Activated CD4-positive, alpha-beta memory T cell treated with anti-CD3 and anti-CD28 coated beads for 36 hours (primary cell): ENCODE measurements around the gene ATXN7. TPM values are rescaled to one million over a fixed set of nuclear protein-coding genes. Genes with fewer than 3 reads are reported as not detected.

Source experiments
- CTCF ChIA-PET: fragments of 350-600 bp; sonication (Branson Sonifier 250); formaldehyde crosslinking; loops from one replicate; lab custom pipeline; 2021; ENCODE audit warnings: antibody characterized with exemption, inconsistent platforms; lab: Charles Lee
- POLR2A ChIA-PET: fragments of 350-600 bp; sonication (Branson Sonifier 250); formaldehyde crosslinking; loops from one replicate; lab custom pipeline; 2021; ENCODE audit warnings: antibody characterized with exemption; lab: Charles Lee
- DNase-seq: peaks from one replicate; pipeline ENCODE4 v3.0.0-alpha.2; 2020
- H3K27ac Mint-ChIP-seq: one replicate; pipeline ENCODE4 v1.8.0; 2021; ENCODE audit warnings: mixed read lengths
- H3K27me3 Mint-ChIP-seq: one replicate; pipeline ENCODE4 v1.8.0; 2021; ENCODE audit warnings: mixed read lengths
- H3K36me3 Mint-ChIP-seq: one replicate; pipeline ENCODE4 v1.8.0; 2021; ENCODE audit warnings: mixed read lengths
- H3K4me1 Mint-ChIP-seq: one replicate; pipeline ENCODE4 v1.8.0; 2021; ENCODE audit warnings: low read depth, mixed read lengths
- H3K4me3 Mint-ChIP-seq: one replicate; pipeline ENCODE4 v1.8.0; 2021; ENCODE audit warnings: mild to moderate bottlenecking, mixed read lengths
- H3K9me3 Mint-ChIP-seq: one replicate; pipeline ENCODE4 v1.8.0; 2021; ENCODE audit warnings: mixed read lengths
- intact Hi-C: fragments of 100-400 bp; cut with micrococcal nuclease; formaldehyde crosslinking; loops from one replicate; pipeline ENCODE4 v1.15.1; 2023
- total RNA-seq, 2 experiments: library from RNA; stranded (reverse); gene quantifications; one replicate each; pipeline ENCODE4 v1.2.3, GENCODE V29; 2021

The ATXN7 gene
- total RNA-seq, 2 experiments from 2014 or later = 26.3 to 29.4 TPM

- ChIA-PET POLR2A (interaction anchor here (0.6 kb wide), 1 partner anchor 15 kb away, joined by 3 read pairs; no protein-coding TSS in a partner anchor), CTCF (interaction anchor here (0.9 to 3.2 kb wide), 2 partner anchors 16 to 48 kb away, joined by 4 to 10 read pairs; no protein-coding TSS in a partner anchor)
- no peaks in the 10 kb centered on the region for H3K27me3 Mint-ChIP-seq
- peaks cover 6% of the 10 kb centered on the region for H3K36me3 Mint-ChIP-seq
- H3K9me3 Mint-ChIP-seq = no peaks in the 10 kb centered on the region
- peaks cover 56% of the 10 kb centered on the region for H3K4me1 Mint-ChIP-seq
- H3K27ac Mint-ChIP-seq = no peak overlapping the region
- intact Hi-C loops = no loop called here
- H3K4me3 Mint-ChIP-seq = no peak overlapping the region
- no peak for DNase-seq
Observed at GRCh38 chr3:63945558-63946096, 82.0 kb downstream of the ATXN7 start.

DNA sequence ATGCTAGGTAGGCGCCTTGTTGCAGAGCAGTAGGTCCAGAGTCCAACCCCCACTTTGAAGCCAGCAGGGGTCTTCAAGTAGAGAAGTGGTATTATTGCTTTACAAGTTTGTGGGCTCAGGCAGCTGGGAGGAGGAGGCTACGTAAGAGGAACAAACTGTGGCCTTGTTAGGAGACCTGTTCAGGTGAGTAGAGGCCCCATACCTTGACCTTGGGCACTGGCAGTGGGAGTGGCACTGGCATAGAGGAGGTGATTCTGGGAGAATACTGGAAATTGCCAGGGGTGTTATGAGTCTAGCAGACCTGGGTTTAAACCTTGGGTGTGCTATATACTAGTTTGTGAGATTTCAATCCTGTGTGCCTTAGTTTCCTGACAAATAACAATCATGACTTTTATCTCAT, 83.1 kb downstream of the ATXN7 start:
- POLR2A ChIA-PET = no interaction called here
- intact Hi-C loops = no loop called here
- H3K27me3 Mint-ChIP-seq = no peaks in the 10 kb centered on the region
- DNase-seq = no peak
- no peak overlapping the region for H3K4me3 Mint-ChIP-seq
- no peak overlapping the region for H3K27ac Mint-ChIP-seq
- peaks cover 5% of the 10 kb centered on the region for H3K36me3 Mint-ChIP-seq
- CTCF ChIA-PET = interaction anchor here (3.2 kb wide), 1 partner anchor 47 kb away, joined by 10 read pairs; no protein-coding TSS in a partner anchor
- peaks cover 67% of the 10 kb centered on the region for H3K4me1 Mint-ChIP-seq
- no peaks in the 10 kb centered on the region for H3K9me3 Mint-ChIP-seq

GRCh38 chr3:63947594-63947993, 83.9 kb downstream of the ATXN7 start:
- no peaks in the 10 kb centered on the region for H3K9me3 Mint-ChIP-seq
- POLR2A ChIA-PET = no interaction called here
- no peak for DNase-seq
- H3K4me3 Mint-ChIP-seq = no peak overlapping the region
- H3K4me1 Mint-ChIP-seq = peaks cover 69% of the 10 kb centered on the region
- H3K36me3 Mint-ChIP-seq = peaks cover 5% of the 10 kb centered on the region
- CTCF ChIA-PET = interaction anchor here (1.2 to 3.2 kb wide), 2 partner anchors 11 to 46 kb away, joined by 3 to 10 read pairs; no protein-coding TSS in a partner anchor
- intact Hi-C loops = no loop called here
- H3K27me3 Mint-ChIP-seq = no peaks in the 10 kb centered on the region
- H3K27ac Mint-ChIP-seq = no peak overlapping the region

DNA sequence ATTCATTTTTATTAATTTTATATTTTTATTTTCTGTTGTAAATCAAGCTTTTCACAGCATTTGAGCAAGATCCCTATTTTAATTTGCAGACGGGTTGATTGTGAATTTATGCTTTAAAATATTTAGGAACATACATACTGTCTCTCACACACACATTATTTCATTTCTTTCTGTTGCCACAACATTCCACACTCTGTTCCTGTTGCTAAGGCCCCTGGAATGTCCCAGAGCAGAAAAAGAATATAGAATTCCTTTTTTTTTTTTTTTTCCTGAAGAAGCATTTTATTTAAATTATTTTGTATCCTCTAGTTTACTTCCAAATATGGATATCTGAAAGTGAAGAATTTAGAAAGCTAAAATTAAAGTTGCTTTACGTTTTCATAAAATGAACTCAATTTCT, 85.3 kb downstream of the ATXN7 start:
- Mint-ChIP-seq H3K4me1 (peaks cover 56% of the 10 kb centered on the region), H3K4me3 (no peak overlapping the region), H3K27me3 (no peaks in the 10 kb centered on the region), H3K36me3 (peaks cover 12% of the 10 kb centered on the region), H3K27ac (no peak overlapping the region), H3K9me3 (no peaks in the 10 kb centered on the region)
- no peak for DNase-seq
- CTCF ChIA-PET = interaction anchor here (0.7 to 3.2 kb wide), 3 partner anchors 23 to 45 kb away, joined by 3 to 10 read pairs (median 3); no protein-coding TSS in a partner anchor
- POLR2A ChIA-PET = no interaction called here
- intact Hi-C loops = no loop called here

- ChIA-PET POLR2A (interaction anchor here (1.1 kb wide), 1 partner anchor 18 kb away, joined by 3 read pairs; no protein-coding TSS in a partner anchor), CTCF (interaction anchor here (1.4 to 1.8 kb wide), 2 partner anchors 11 to 43 kb away, joined by 5 to 10 read pairs; no protein-coding TSS in a partner anchor)
- DNase-seq = no peak
- H3K4me1 Mint-ChIP-seq = peaks cover 55% of the 10 kb centered on the region
- intact Hi-C loops = no loop called here
- H3K9me3 Mint-ChIP-seq = no peaks in the 10 kb centered on the region
- no peaks in the 10 kb centered on the region for H3K27me3 Mint-ChIP-seq
- H3K36me3 Mint-ChIP-seq = peaks cover 14% of the 10 kb centered on the region
- no peak overlapping the region for H3K4me3 Mint-ChIP-seq
- no peak overlapping the region for H3K27ac Mint-ChIP-seq
Observed at GRCh38 chr3:63950698-63951097, 87.0 kb downstream of the ATXN7 start.

DNA sequence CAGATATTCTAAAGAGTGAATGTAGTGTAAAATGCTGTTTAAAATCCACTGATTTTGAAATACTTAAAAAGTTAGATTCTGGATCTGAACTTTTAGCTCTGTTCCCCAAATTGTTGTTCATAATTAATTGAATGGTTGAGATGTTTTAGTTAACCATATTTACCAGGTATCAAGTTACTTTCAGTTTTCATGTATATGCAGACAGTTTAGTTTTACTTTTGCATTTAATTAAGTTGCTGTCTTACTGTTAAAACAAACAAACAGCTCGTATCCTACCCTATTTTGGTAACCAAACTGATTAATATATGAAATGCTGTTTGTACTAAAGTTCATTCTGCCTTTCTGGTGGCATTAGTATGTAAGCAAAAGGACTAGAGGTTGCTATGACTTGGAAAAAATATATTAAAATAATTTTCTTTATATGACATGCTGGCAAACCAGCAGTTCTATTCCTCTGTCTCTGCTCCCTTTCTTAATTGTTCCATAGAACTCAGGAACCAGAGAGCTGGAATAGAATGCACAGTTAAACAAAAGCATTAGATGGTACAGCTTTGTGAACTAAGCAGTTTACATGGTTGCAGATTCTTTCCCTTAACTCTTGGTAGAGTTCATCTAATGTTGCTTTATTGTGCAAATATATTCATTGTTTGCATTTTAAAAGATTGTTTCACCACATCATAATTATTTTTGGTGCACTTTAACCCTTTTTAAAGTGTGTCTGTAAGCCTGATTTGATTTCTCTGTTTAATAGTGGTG, 88.0 kb downstream of the ATXN7 start:
- H3K4me3 Mint-ChIP-seq = peak overlapping the region; percentile 11
- intact Hi-C loops = no loop called here
- H3K4me1 Mint-ChIP-seq = peaks cover 51% of the 10 kb centered on the region

GRCh38 chr3:63952248-63952594, 88.6 kb downstream of the ATXN7 start:
- no peaks in the 10 kb centered on the region for H3K27me3 Mint-ChIP-seq
- H3K36me3 Mint-ChIP-seq = peaks cover 14% of the 10 kb centered on the region
- no peak for DNase-seq
- H3K4me3 Mint-ChIP-seq = no peak overlapping the region
- peak overlapping the region; percentile 19 for H3K27ac Mint-ChIP-seq
- H3K4me1 Mint-ChIP-seq = peaks cover 49% of the 10 kb centered on the region
- ChIA-PET CTCF (interaction anchor here (1.8 kb wide), 1 partner anchor 42 kb away, joined by 10 read pairs; no protein-coding TSS in a partner anchor), POLR2A (no interaction called here)
- no peaks in the 10 kb centered on the region for H3K9me3 Mint-ChIP-seq
- intact Hi-C loops = no loop called here

More for the DNA sequence above, 88.0 kb downstream of the ATXN7 start:
- Mint-ChIP-seq H3K27ac (peak overlapping the region; percentile 26), H3K27me3 (no peaks in the 10 kb centered on the region), H3K36me3 (peaks cover 14% of the 10 kb centered on the region), H3K9me3 (no peaks in the 10 kb centered on the region)
- ChIA-PET CTCF (interaction anchor here (0.7 to 1.8 kb wide), 4 partner anchors 10 to 42 kb away, joined by 3 to 10 read pairs (median 4); no protein-coding TSS in a partner anchor), POLR2A (interaction anchor here (1.1 kb wide), 1 partner anchor 17 kb away, joined by 3 read pairs; no protein-coding TSS in a partner anchor)
- no peak for DNase-seq

DNA sequence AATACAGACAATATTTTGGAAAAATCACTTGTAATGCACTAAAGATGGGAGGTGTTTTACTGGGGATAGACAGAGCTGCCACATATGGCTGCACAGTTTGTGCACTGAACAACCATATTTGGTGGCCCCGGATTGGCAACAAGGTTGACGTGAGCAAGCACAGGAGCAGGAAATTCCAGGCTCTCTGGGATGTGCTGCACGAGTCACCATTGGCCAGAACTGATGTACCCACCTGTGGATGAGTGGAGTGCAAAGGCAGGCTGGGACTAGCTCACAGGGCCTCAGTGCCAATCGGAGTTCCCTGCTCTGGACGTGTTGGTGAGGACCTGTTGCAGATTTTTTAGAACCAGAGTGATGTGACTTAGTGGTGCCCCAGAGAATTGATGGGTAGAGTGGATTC, 90.5 kb downstream of the ATXN7 start:
- Mint-ChIP-seq H3K27ac (no peak overlapping the region), H3K27me3 (no peaks in the 10 kb centered on the region), H3K4me3 (no peak overlapping the region), H3K36me3 (peaks cover 13% of the 10 kb centered on the region), H3K9me3 (no peaks in the 10 kb centered on the region), H3K4me1 (peaks cover 54% of the 10 kb centered on the region)
- intact Hi-C loops = no loop called here
- ChIA-PET POLR2A (no interaction called here), CTCF (interaction anchor here (1.0 to 1.2 kb wide), 2 partner anchors 40 to 69 kb away, joined by 3 read pairs; partner anchors contain the start of gene PSMD6)
- no peak for DNase-seq

DNA sequence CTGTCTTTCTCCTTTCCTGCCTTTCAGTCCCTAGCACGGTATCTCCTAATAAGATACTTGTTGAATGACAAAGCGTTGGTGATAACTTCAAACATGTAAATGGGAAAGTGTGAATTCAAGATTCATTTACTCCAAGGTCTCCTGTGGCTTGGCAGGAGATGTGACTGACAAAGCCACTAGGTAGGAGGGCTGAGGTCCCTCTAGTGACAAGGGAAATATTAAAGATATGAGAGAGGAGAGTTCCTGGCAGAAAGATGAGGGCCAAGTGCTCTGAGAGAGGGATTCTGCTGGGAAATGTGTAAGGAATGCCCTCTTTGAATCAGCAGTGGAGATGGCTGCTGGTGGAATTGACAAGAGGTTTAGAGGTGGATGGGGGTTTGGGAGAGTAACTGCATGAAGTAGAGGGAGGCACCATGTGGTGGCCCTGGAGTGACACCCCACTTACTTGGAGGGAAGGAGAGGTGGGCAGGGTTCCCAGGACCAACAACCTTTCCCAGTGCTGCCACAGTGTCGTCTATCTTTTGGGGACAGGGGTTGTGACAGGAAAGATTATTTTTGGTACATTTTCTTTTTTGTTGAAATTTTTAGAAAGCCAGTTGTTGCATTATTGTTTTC, 91.5 kb downstream of the ATXN7 start:
- Mint-ChIP-seq H3K4me3 (no peak overlapping the region), H3K9me3 (no peaks in the 10 kb centered on the region), H3K27ac (peak overlapping the region; percentile 40), H3K27me3 (no peaks in the 10 kb centered on the region), H3K36me3 (peaks cover 13% of the 10 kb centered on the region), H3K4me1 (peaks cover 53% of the 10 kb centered on the region)
- DNase-seq = no peak
- POLR2A ChIA-PET = no interaction called here
- CTCF ChIA-PET = no interaction called here
- intact Hi-C loops = no loop called here

DNA sequence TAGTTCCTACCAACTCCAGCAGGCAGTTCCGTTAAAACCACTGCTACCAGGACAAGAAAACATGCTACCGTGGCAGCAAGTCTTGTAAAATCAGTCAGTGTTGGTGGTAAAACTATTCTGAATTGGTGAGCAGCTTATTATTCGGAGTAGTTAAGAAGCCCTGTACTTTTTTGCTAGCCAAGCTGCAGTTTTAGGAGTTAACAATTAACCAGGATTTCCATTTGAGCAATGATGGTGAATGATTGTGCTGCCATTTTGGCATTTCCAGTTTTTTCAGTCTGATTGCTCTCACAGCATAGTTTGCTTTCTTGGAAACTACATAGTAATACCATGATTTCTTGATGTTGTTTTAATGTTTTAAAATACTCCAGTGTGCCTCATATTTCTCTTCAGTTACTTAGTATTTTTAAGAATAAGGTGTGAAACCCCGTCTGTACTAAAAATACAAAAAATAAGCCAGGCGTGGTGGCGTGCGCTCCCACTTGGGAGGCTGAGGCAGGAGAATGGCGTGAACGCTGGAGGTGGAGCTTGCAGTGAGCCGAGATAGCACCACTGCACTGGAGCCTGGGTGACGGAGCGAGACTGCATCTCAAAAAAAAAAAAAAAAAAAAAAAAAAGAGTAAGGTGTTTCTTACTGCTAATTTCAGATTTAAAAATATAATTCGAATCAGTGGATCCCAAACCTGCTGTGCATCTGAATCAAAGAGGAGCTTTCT, 92.3 kb downstream of the ATXN7 start:
- ChIA-PET POLR2A (no interaction called here), CTCF (no interaction called here)
- Mint-ChIP-seq H3K36me3 (peaks cover 13% of the 10 kb centered on the region), H3K4me1 (peaks cover 50% of the 10 kb centered on the region), H3K9me3 (no peaks in the 10 kb centered on the region), H3K27me3 (no peaks in the 10 kb centered on the region), H3K4me3 (no peak overlapping the region), H3K27ac (no peak overlapping the region)
- no peak for DNase-seq
- intact Hi-C loops = no loop called here

- H3K9me3 Mint-ChIP-seq = no peaks in the 10 kb centered on the region
- H3K27ac Mint-ChIP-seq = no peak overlapping the region
- peaks cover 5% of the 10 kb centered on the region for H3K36me3 Mint-ChIP-seq
- CTCF ChIA-PET = interaction anchor here (25.3 kb wide), 1 partner anchor 35 kb away, joined by 360 read pairs; no protein-coding TSS in a partner anchor
- intact Hi-C loops = no loop called here
- H3K4me1 Mint-ChIP-seq = peaks cover 46% of the 10 kb centered on the region
- POLR2A ChIA-PET = no interaction called here
- no peak for DNase-seq
- no peaks in the 10 kb centered on the region for H3K27me3 Mint-ChIP-seq
- no peak overlapping the region for H3K4me3 Mint-ChIP-seq
Observed at GRCh38 chr3:63959146-63959545, 95.5 kb downstream of the ATXN7 start.
